DND-41 (cell line): ENCODE results near the gene TADA2B.
A peak's percentile ranks its signal among the peaks of the same experiment; 100 is the strongest.

ENCODE experiments used
- EZH2 ChIP-seq: IDR thresholded peaks from 3 replicates; pipeline ENCODE4 v1.6.1; 2012; ENCODE audit warnings: borderline replicate concordance, low read depth, mild to moderate bottlenecking, moderate library complexity, low read length, inconsistent platforms; ENCODE audit not compliant: severe bottlenecking
- TF ChIP-seq, protein P1 (sequence below): IDR thresholded peaks from 2 replicates; pipeline ENCODE4 v1.5.1; 2012; ENCODE audit warnings: borderline replicate concordance, low read length, moderate library complexity, mild to moderate bottlenecking; ENCODE audit not compliant: poor library complexity, severe bottlenecking; ENCODE audit errors: extremely low read depth

DNA sequence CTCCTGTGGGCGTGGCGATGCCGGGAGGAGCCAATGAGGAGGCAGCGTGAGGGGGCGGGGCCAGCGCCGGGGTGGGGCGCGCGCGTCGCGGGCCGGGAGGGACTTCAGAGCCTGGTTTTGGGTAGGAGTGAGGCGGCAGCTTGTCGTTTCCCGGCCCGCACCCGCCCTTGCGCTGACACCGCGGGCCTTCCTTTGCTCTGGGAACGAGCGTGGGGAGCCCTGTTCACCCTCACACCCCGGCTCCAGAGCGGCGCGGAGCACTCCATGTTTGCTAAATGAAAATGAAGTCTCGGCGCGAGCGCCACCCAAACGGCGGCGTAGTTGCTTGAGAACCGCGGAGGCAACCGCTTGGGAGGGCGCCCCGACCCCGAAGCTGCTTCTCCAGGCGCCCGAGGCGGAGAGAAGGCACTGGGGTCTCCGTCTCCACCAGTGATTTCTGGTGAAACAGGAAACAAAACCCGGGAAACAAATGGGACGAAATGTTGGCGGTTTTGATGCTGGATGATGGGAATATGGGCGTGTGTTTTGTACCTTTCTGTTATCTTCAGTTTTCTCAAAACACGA, 25.2 kb downstream of the TADA2B start:
- TF ChIP-seq, protein P1, sequence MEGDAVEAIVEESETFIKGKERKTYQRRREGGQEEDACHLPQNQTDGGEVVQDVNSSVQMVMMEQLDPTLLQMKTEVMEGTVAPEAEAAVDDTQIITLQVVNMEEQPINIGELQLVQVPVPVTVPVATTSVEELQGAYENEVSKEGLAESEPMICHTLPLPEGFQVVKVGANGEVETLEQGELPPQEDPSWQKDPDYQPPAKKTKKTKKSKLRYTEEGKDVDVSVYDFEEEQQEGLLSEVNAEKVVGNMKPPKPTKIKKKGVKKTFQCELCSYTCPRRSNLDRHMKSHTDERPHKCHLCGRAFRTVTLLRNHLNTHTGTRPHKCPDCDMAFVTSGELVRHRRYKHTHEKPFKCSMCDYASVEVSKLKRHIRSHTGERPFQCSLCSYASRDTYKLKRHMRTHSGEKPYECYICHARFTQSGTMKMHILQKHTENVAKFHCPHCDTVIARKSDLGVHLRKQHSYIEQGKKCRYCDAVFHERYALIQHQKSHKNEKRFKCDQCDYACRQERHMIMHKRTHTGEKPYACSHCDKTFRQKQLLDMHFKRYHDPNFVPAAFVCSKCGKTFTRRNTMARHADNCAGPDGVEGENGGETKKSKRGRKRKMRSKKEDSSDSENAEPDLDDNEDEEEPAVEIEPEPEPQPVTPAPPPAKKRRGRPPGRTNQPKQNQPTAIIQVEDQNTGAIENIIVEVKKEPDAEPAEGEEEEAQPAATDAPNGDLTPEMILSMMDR, result peak; percentile 26
- TF ChIP-seq EZH2, result no peak
